SK-N-SH (cell line): Measurements from ENCODE around the gene MYD88. TPM values are rescaled to one million over a fixed set of nuclear protein-coding genes. Genes with fewer than 3 reads are reported as not detected.

ENCODE experiments used
- CTCF ChIA-PET: fragments of 300-600, 350-600 bp; formaldehyde crosslinking; extraction: SDS; loops from one replicate; lab custom pipeline; 2021; lab: Yijun Ruan, JAX
- POLR2A ChIA-PET: fragments of 350-600 bp; sonication (Branson Sonifier 250); formaldehyde crosslinking; extraction: SDS; loops from one replicate; lab custom pipeline; 2020; ENCODE audit warnings: antibody characterized with exemption, inconsistent platforms; lab: Yijun Ruan, JAX
- DNase-seq: peaks from one replicate; pipeline ENCODE4 v3.0.0; 2012
- H2AFZ ChIP-seq: fragments of 200-600 bp; sonication (generic); 2 replicates; pipeline ENCODE4 v1.8.1; 2016; ENCODE audit warnings: antibody characterized with exemption, mild to moderate bottlenecking, low read depth
- H3F3A ChIP-seq: fragments of 200-600 bp; sonication (generic); replicated peaks from 2 replicates; pipeline ENCODE3; 2016; ENCODE audit warnings: antibody characterized with exemption, mild to moderate bottlenecking; ENCODE audit not compliant: insufficient read depth
- H3K27ac ChIP-seq, 2 experiments: fragments of 200-500 bp in 1 of 2; fragments of 200-600 bp in 1 of 2; sonication (Bioruptor generic) in 1 of 2; sonication (generic), shearing (Covaris generic) in 1 of 2; 2 replicates each; pipeline versions ENCODE4 v1.5.1 to v1.6.1; 2014 to 2016; ENCODE audit warnings: low read depth in 2 of 2, inconsistent platforms in 1 of 2, low read length in 1 of 2, mild to moderate bottlenecking in 1 of 2, mixed read lengths in 1 of 2
- H3K27me3 ChIP-seq: fragments of 200-600 bp; sonication (generic), shearing (Covaris generic); 2 replicates; pipeline ENCODE4 v1.6.1; 2016; ENCODE audit warnings: mixed run types; ENCODE audit not compliant: insufficient read depth
- H3K36me3 ChIP-seq, 2 experiments: fragments of 200-500 bp in 1 of 2; fragments of 200-600 bp in 1 of 2; sonication (Bioruptor generic) in 1 of 2; sonication (generic) in 1 of 2; replicated peaks in 1 of 2; 2 replicates each; pipeline versions ENCODE3 to v1.5.1; 2014 to 2016; ENCODE audit warnings: low read length in 1 of 2, mild to moderate bottlenecking in 1 of 2; ENCODE audit not compliant: insufficient read depth in 2 of 2, control insufficient read depth in 1 of 2
- H3K4me1 ChIP-seq, 2 experiments: fragments of 200-500 bp in 1 of 2; fragments of 200-600 bp in 1 of 2; sonication (Bioruptor generic) in 1 of 2; sonication (generic), shearing (Covaris generic) in 1 of 2; 2 replicates each; pipeline versions ENCODE4 v1.5.1 to v1.6.1; 2014 to 2016; ENCODE audit warnings: low read depth in 1 of 2, low read length in 1 of 2, mixed run types in 1 of 2; ENCODE audit not compliant: insufficient read depth in 2 of 2, control insufficient read depth in 1 of 2
- H3K4me2 ChIP-seq: fragments of 200-600 bp; sonication (generic), shearing (Covaris generic); 2 replicates; pipeline ENCODE4 v1.6.1; 2017; ENCODE audit warnings: mixed run types
- H3K4me3 ChIP-seq, 2 experiments: fragments of 200-500 bp in 1 of 2; fragments of 200-600 bp in 1 of 2; sonication (Bioruptor generic) in 1 of 2; sonication (generic), shearing (Covaris generic) in 1 of 2; 2 replicates each; pipeline versions ENCODE4 v1.5.1 to v1.8.1; 2014 to 2016; ENCODE audit warnings: low read depth in 2 of 2, inconsistent platforms in 1 of 2, low read length in 1 of 2, mild to moderate bottlenecking in 1 of 2, mixed read lengths in 1 of 2, moderate library complexity in 1 of 2
- H3K79me2 ChIP-seq: fragments of 200-600 bp; sonication (generic); 2 replicates; pipeline ENCODE4 v1.8.1; 2017; ENCODE audit warnings: mild to moderate bottlenecking; ENCODE audit not compliant: insufficient read depth
- H3K9ac ChIP-seq: fragments of 200-600 bp; sonication (generic); 2 replicates; pipeline ENCODE4 v1.6.1; 2017; ENCODE audit warnings: mixed run types
- H3K9me2 ChIP-seq: fragments of 200-600 bp; sonication (generic); 2 replicates; pipeline ENCODE4 v1.6.1; 2017; ENCODE audit warnings: mixed run types
- H3K9me3 ChIP-seq: fragments of 200-600 bp; sonication (generic); 2 replicates; pipeline ENCODE4 v1.6.1; 2017; ENCODE audit warnings: mixed run types, mild to moderate bottlenecking, moderate library complexity
- H4K20me1 ChIP-seq: fragments of 200-600 bp; sonication (generic); 2 replicates; pipeline ENCODE4 v1.6.1; 2017; ENCODE audit warnings: mild to moderate bottlenecking, mixed run types; ENCODE audit not compliant: insufficient read depth
- CHD2 ChIP-seq: fragments of 150-350 bp; IDR thresholded peaks from 2 replicates; pipeline ENCODE4 v1.6.1; 2018; ENCODE audit warnings: low read length; ENCODE audit not compliant: partially characterized antibody
- ELF1 ChIP-seq: IDR thresholded peaks from 2 replicates; pipeline ENCODE4 v1.4.0; 2012
- EP300 ChIP-seq, 2 experiments: IDR thresholded peaks; 2 replicates each; pipeline versions ENCODE4 v1.4.0 to v1.6.1; 2012; ENCODE audit warnings: borderline replicate concordance in 1 of 2, low read depth in 1 of 2, low read length in 1 of 2
- EZH2phosphoT487 ChIP-seq: fragments of 200-600 bp; sonication (generic); IDR thresholded peaks from 2 replicates; pipeline ENCODE4 v1.6.1; 2017; ENCODE audit warnings: low read depth, mixed run types, mild to moderate bottlenecking, antibody characterized with exemption, moderate library complexity, borderline replicate concordance
- FOXJ3 ChIP-seq: sonication (generic); formaldehyde crosslinking; IDR thresholded peaks from 2 replicates; pipeline ENCODE4 v1.5.1; 2020; ENCODE audit warnings: mild to moderate bottlenecking, missing genetic modification reagents
- GATA2 ChIP-seq: sonication (generic); formaldehyde crosslinking; IDR thresholded peaks from 2 replicates; pipeline ENCODE4 v1.5.0; 2020; ENCODE audit warnings: mild to moderate bottlenecking, missing genetic modification reagents
- IRF3 ChIP-seq: fragments of 150-350 bp; IDR thresholded peaks from 2 replicates; pipeline ENCODE4 v1.6.1; 2016; ENCODE audit warnings: mild to moderate bottlenecking, low read depth, low read length
- MAX ChIP-seq: IDR thresholded peaks from 2 replicates; pipeline ENCODE4 v1.4.0; 2012; ENCODE audit warnings: low read depth
- MXI1 ChIP-seq: IDR thresholded peaks from 2 replicates; pipeline ENCODE4 v1.6.1; 2012; ENCODE audit warnings: mild to moderate bottlenecking, low read depth, low read length, improper control_type of control experiment
- PBX3 ChIP-seq: IDR thresholded peaks from 2 replicates; pipeline ENCODE4; 2012
- RAD21 ChIP-seq: IDR thresholded peaks from 2 replicates; pipeline ENCODE4 v1.6.1; 2012; ENCODE audit warnings: mild to moderate bottlenecking, low read length
- RCOR1 ChIP-seq: fragments of 150-350 bp; IDR thresholded peaks from 2 replicates; pipeline ENCODE4 v1.6.1; 2017; ENCODE audit warnings: antibody characterized with exemption, low read length
- RFX5 ChIP-seq: IDR thresholded peaks from 2 replicates; pipeline ENCODE4 v1.6.1; 2012; ENCODE audit warnings: mild to moderate bottlenecking, improper control_type of control experiment, low read length
- RXRA ChIP-seq: IDR thresholded peaks from 2 replicates; pipeline ENCODE4 v1.4.0; 2012; ENCODE audit warnings: low read depth, mild to moderate bottlenecking, borderline replicate concordance
- SMC3 ChIP-seq: IDR thresholded peaks from 2 replicates; pipeline ENCODE4 v1.6.1; 2012; ENCODE audit warnings: low read depth, low read length, improper control_type of control experiment
- TCF12 ChIP-seq: IDR thresholded peaks from 2 replicates; pipeline ENCODE4 v1.4.0; 2012
- WGBS: methylation state at CpG from one replicate; pipeline ENCODE4 v1.1.6; 2017; ENCODE audit warnings: low lambda C conversion rate; 5-methylcytosine and 5-hydroxymethylcytosine counted together
- polyA plus RNA-seq, 3 experiments: library from polyadenylated mRNA; depleted of rRNA; stranded (reverse); fragments of >200 nt; gene quantifications; 2 replicates each; pipeline ENCODE4 v1.2.3, GENCODE V29; 2012
- TF ChIP-seq, protein P1 (sequence below): IDR thresholded peaks from 2 replicates; pipeline ENCODE4 v1.4.0; 2012; ENCODE audit warnings: low read depth, borderline replicate concordance
- TF ChIP-seq, protein P2 (sequence below): IDR thresholded peaks from 2 replicates; pipeline ENCODE4 v1.4.0; 2012; ENCODE audit warnings: low read depth, borderline replicate concordance

MYD88 gene
- polyA plus RNA-seq, 1 of the 3 experiments (the other 2 are of a cell fraction) = 24.0 TPM

DNA sequence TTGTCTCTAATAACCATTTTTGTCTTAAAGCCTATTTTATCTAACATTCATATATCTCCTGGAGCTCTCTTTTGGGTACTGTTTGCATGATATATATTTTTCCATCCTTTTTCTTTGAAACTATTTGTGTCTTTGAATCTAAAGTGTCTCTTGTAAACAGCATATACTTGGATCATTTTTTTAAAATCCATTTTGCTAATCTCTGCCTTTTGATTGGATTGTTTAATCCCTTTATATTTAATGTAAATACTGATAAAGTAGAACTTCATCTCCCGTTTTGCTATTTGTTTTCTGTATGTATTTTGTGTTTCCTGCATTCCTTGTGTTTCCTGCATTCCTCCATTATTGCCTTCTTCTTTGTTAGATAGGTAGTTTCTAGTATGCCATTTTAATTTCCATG, 32.9 kb upstream of the MYD88 start:
- ChIA-PET POLR2A (no interaction called here), CTCF (no interaction called here)
- 0% methylated on average over 1 of the region's 1 CpG for WGBS
- Histone ChIP-seq H3K4me2 (no peak overlapping the region), H3K4me3 (no peak overlapping the region; a peak in 1 of 4 replicates), H3K79me2 (no peaks in the 10 kb centered on the region), H3K27ac (no peak overlapping the region), H4K20me1 (no peaks in the 10 kb centered on the region), H3K27me3 (no peaks in the 10 kb centered on the region; the same call in 1 of the 2 replicates), H3K9ac (no peak overlapping the region), H3K4me1 (no peaks in the 10 kb centered on the region; a peak in 1 of 4 replicates), H3K36me3 (no peaks in the 10 kb centered on the region), H3K9me2 (no peaks in the 10 kb centered on the region), H3F3A (no peaks in the 10 kb centered on the region), H2AFZ (no peak overlapping the region), H3K9me3 (peaks cover 15% of the 10 kb centered on the region)
- no peak for DNase-seq
- TF ChIP-seq, protein P1, sequence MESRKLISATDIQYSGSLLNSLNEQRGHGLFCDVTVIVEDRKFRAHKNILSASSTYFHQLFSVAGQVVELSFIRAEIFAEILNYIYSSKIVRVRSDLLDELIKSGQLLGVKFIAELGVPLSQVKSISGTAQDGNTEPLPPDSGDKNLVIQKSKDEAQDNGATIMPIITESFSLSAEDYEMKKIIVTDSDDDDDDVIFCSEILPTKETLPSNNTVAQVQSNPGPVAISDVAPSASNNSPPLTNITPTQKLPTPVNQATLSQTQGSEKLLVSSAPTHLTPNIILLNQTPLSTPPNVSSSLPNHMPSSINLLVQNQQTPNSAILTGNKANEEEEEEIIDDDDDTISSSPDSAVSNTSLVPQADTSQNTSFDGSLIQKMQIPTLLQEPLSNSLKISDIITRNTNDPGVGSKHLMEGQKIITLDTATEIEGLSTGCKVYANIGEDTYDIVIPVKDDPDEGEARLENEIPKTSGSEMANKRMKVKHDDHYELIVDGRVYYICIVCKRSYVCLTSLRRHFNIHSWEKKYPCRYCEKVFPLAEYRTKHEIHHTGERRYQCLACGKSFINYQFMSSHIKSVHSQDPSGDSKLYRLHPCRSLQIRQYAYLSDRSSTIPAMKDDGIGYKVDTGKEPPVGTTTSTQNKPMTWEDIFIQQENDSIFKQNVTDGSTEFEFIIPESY = no peak
- TF ChIP-seq MAX = no peak
- no peak for TF ChIP-seq SMC3
- TF ChIP-seq RFX5 = no peak
- TF ChIP-seq CHD2 = no peak
- no peak for TF ChIP-seq MXI1
- TF ChIP-seq ELF1 = no peak
- TF ChIP-seq RXRA = no peak
- TF ChIP-seq RCOR1 = no peak
- no peak for TF ChIP-seq RAD21

DNA sequence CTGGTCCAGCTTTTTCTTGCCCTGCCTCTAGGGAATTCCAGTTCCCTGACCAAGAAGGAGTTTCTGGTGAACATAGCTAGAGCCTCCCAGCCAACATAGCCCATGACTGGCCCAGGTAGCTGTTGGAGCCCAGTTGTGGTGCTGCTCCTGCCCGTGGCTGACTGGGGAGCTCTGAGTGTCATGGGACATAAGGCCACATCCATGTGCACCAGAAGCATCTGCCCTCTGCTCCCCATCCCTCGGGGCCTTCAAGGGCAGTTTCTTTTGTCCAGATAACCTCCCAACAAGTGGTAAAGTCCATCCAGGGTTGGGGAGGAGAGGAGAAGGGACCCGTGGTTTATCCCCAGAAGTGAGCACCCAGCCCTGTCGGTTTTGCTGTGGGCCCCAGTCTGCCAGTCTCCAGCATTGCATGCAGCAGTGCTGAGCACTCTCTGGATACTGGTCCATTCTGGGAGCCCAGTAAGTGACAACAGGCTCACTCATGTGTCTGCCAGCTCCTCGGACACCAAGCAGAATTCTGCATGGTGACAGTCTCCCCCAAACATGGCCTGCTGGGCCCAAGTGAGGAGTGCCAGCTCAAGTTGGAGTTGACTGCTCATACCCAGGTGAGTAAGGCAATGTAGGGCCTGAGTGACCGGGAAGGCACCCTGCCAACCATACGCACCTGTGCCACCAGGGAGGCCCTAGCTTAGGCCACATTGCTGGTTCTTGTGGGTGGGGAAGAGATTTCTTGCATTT, 30.4 kb upstream of the MYD88 start:
- no peaks in the 10 kb centered on the region for H3K9me2 ChIP-seq
- TF ChIP-seq EP300 (IDR thresholded peaks at IDR 0.05; ENCODE audit: borderline replicate concordance in 1 of 2, low read depth in 1 of 2, low read length in 1 of 2) (no peak), PBX3 (no peak), IRF3 (no peak), SMC3 (no peak), EZH2phosphoT487 (no peak), FOXJ3 (no peak), TCF12 (no peak), ELF1 (no peak), GATA2 (CRISPR knock-in tag) (no peak), MAX (no peak)
- TF ChIP-seq, protein P1 = no peak
- TF ChIP-seq, protein P2, sequence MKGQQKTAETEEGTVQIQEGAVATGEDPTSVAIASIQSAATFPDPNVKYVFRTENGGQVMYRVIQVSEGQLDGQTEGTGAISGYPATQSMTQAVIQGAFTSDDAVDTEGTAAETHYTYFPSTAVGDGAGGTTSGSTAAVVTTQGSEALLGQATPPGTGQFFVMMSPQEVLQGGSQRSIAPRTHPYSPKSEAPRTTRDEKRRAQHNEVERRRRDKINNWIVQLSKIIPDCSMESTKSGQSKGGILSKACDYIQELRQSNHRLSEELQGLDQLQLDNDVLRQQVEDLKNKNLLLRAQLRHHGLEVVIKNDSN = no peak

More for the DNA sequence above, 30.4 kb upstream of the MYD88 start:
- Histone ChIP-seq H3K27ac (no peak overlapping the region), H2AFZ (no peak overlapping the region), H3K27me3 (no peaks in the 10 kb centered on the region), H3K4me1 (no peaks in the 10 kb centered on the region; a peak in 1 of 4 replicates), H3K36me3 (no peaks in the 10 kb centered on the region), H3K79me2 (no peaks in the 10 kb centered on the region), H4K20me1 (no peaks in the 10 kb centered on the region), H3F3A (no peaks in the 10 kb centered on the region), H3K9ac (no peak overlapping the region), H3K4me3 (no peak overlapping the region), H3K4me2 (no peak overlapping the region), H3K9me3 (peaks cover 15% of the 10 kb centered on the region)
- POLR2A ChIA-PET = interaction anchor here (1.1 kb wide), 1 partner anchor 10 kb away, joined by 3 read pairs; no protein-coding TSS in a partner anchor
- WGBS = 67% methylated on average over 3 of the region's 7 CpGs
- CTCF ChIA-PET = interaction anchor here (1.3 to 1.8 kb wide), 2 partner anchors 10 to 190 kb away, joined by 3 to 9 read pairs; no protein-coding TSS in a partner anchor
- DNase-seq = no peak
